Hepatocyte (in vitro differentiated cells): ENCODE data around the gene KRCC1. TPM values are rescaled to one million over a fixed set of nuclear protein-coding genes. Genes with fewer than 3 reads are reported as not detected.

ENCODE experiments used
- DNase-seq: peaks from one replicate; pipeline ENCODE4 v3.0.0-alpha.2; 2016; ENCODE audit warnings: low spot score
- H2AFZ ChIP-seq: fragments of 200-600 bp; sonication (generic); 2 replicates; pipeline ENCODE4 v1.6.0; 2016; ENCODE audit warnings: antibody characterized with exemption, mild to moderate bottlenecking
- H3K27ac ChIP-seq: fragments of 200-600 bp; sonication (generic); 2 replicates; pipeline ENCODE4 v1.5.1; 2016; ENCODE audit warnings: mild to moderate bottlenecking
- H3K27me3 ChIP-seq: fragments of 200-600 bp; sonication (generic); 2 replicates; pipeline ENCODE4 v1.6.1; 2016
- H3K36me3 ChIP-seq: fragments of 200-600 bp; sonication (generic); replicated peaks from 2 replicates; pipeline ENCODE4 v1.5.1; 2016; ENCODE audit warnings: low read depth; ENCODE audit not compliant: insufficient read depth
- H3K4me1 ChIP-seq: fragments of 200-600 bp; sonication (generic); 2 replicates; pipeline ENCODE4 v1.5.1; 2016; ENCODE audit warnings: mild to moderate bottlenecking, moderate library complexity; ENCODE audit not compliant: insufficient read depth
- H3K4me2 ChIP-seq: fragments of 200-600 bp; sonication (generic); 2 replicates; pipeline ENCODE4 v1.6.0; 2016
- H3K4me3 ChIP-seq: fragments of 200-600 bp; sonication (generic); 2 replicates; pipeline ENCODE4 v1.5.1; 2016; ENCODE audit warnings: mild to moderate bottlenecking
- H3K79me2 ChIP-seq: fragments of 200-600 bp; sonication (generic); 2 replicates; pipeline ENCODE4 v1.6.0; 2017; ENCODE audit warnings: mild to moderate bottlenecking
- H3K9me2 ChIP-seq: fragments of 200-600 bp; sonication (generic); replicated peaks from 2 replicates; pipeline ENCODE4 v1.6.0; 2017; ENCODE audit warnings: mild to moderate bottlenecking; ENCODE audit not compliant: insufficient read depth
- H3K9me3 ChIP-seq: fragments of 200-600 bp; sonication (generic); 2 replicates; pipeline ENCODE4 v1.5.1; 2016; ENCODE audit warnings: low read depth, mild to moderate bottlenecking
- H4K20me1 ChIP-seq: fragments of 200-600 bp; sonication (generic); 2 replicates; pipeline ENCODE4 v1.6.0; 2016; ENCODE audit warnings: mild to moderate bottlenecking; ENCODE audit not compliant: insufficient read depth, poor library complexity, severe bottlenecking
- EZH2 ChIP-seq: fragments of 200-600 bp; sonication (generic); IDR thresholded peaks from 2 replicates; pipeline ENCODE4 v1.6.1; 2016; ENCODE audit warnings: antibody characterized with exemption, mild to moderate bottlenecking, borderline replicate concordance
- EZH2phosphoT487 ChIP-seq: fragments of 200-600 bp; sonication (generic); IDR thresholded peaks from one replicate; pipeline ENCODE4 v1.6.1; 2018; ENCODE audit warnings: antibody characterized with exemption, mild to moderate bottlenecking, low read depth, moderate library complexity; ENCODE audit not compliant: unreplicated experiment, severe bottlenecking
- WGBS: methylation state at CpG from one replicate; pipeline ENCODE4 v1.1.6; 2016; ENCODE audit warnings: low lambda C conversion rate; ENCODE audit errors: missing lambda C conversion rate; 5-methylcytosine and 5-hydroxymethylcytosine counted together
- polyA plus RNA-seq: library from polyadenylated mRNA; unstranded; fragments of >200 nt; fragmentation: Nextera tagmentation; extraction: Ambion mirVana; gene quantifications from 2 replicates; pipeline ENCODE4 v1.2.1, GENCODE V29; 2016
- total RNA-seq: library from RNA; depleted of rRNA; stranded (reverse); fragments of >200 nt; gene quantifications from 2 replicates; pipeline ENCODE4 v1.2.3, GENCODE V29; 2014
- TF ChIP-seq, protein P1 (sequence below): fragments of 200-600 bp; sonication (generic); IDR thresholded peaks from 2 replicates; pipeline ENCODE4 v1.5.1; 2016; ENCODE audit warnings: antibody characterized with exemption, mild to moderate bottlenecking; ENCODE audit not compliant: poor library complexity

The KRCC1 gene
- total and polyA plus RNA-seq, 2 experiments from 2014 or later: 18.3 to 30.9 TPM

DNA sequence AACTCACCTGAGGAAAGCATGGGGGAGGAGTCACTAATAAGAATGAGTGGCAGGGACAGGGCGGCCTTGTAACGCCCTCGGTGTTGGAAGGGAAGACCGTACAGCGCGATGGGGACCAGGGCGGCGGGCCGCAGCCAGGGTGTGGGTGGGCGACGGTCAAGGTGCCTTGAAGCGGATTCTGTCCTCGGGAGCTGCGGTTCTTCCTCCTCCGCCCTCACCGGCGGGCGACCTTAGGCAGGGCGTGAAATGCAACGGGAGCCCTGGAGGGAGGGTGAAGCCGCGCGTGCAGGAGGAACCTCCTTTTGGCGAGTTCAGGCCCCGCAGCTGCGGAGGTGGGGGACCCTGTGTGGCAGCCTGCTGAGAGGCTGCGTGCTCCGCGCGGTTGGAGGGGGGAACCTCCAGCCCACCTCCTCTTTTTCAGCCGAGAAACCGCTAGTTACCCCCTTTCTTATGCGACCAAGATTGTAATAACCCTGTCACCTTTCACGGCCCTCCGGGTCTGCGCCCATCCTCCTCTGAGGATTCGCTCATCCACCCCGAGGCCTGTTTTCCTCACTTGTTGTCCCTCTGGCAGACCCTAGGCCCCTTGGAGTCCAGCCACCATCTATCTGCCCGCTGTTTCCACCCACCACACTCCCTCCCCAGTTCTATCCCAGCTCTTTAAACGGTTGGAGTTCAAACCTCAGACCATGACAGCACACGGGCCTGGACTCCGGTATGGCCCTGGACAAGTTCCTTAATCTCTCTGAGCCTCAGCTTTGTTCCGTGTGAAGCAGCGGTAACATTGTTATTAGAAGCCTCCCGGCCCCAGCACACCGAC, 38.4 kb downstream of the KRCC1 start:
- H3K36me3 ChIP-seq: no peaks in the 10 kb centered on the region
- H3K4me2 ChIP-seq: peak overlapping the region; percentile 77
- no peaks in the 10 kb centered on the region for H4K20me1 ChIP-seq
- peak overlapping the region; percentile 80 for H2AFZ ChIP-seq
- H3K79me2 ChIP-seq: no peaks in the 10 kb centered on the region
- no peaks in the 10 kb centered on the region for H3K9me2 ChIP-seq
- 23% methylated on average over 41 of the region's 46 CpGs for WGBS
- peaks cover 5% of the 10 kb centered on the region for H3K4me1 ChIP-seq
- TF ChIP-seq, protein P1, sequence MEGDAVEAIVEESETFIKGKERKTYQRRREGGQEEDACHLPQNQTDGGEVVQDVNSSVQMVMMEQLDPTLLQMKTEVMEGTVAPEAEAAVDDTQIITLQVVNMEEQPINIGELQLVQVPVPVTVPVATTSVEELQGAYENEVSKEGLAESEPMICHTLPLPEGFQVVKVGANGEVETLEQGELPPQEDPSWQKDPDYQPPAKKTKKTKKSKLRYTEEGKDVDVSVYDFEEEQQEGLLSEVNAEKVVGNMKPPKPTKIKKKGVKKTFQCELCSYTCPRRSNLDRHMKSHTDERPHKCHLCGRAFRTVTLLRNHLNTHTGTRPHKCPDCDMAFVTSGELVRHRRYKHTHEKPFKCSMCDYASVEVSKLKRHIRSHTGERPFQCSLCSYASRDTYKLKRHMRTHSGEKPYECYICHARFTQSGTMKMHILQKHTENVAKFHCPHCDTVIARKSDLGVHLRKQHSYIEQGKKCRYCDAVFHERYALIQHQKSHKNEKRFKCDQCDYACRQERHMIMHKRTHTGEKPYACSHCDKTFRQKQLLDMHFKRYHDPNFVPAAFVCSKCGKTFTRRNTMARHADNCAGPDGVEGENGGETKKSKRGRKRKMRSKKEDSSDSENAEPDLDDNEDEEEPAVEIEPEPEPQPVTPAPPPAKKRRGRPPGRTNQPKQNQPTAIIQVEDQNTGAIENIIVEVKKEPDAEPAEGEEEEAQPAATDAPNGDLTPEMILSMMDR: no peak
- TF ChIP-seq EZH2 (no peak), EZH2phosphoT487 (no peak)
- H3K9me3 ChIP-seq: no peaks in the 10 kb centered on the region
- peak overlapping the region; percentile 59 for H3K4me3 ChIP-seq
- H3K27ac ChIP-seq: peak overlapping the region; percentile 88
- H3K27me3 ChIP-seq: no peaks in the 10 kb centered on the region
- peak; percentile 80 for DNase-seq

DNA sequence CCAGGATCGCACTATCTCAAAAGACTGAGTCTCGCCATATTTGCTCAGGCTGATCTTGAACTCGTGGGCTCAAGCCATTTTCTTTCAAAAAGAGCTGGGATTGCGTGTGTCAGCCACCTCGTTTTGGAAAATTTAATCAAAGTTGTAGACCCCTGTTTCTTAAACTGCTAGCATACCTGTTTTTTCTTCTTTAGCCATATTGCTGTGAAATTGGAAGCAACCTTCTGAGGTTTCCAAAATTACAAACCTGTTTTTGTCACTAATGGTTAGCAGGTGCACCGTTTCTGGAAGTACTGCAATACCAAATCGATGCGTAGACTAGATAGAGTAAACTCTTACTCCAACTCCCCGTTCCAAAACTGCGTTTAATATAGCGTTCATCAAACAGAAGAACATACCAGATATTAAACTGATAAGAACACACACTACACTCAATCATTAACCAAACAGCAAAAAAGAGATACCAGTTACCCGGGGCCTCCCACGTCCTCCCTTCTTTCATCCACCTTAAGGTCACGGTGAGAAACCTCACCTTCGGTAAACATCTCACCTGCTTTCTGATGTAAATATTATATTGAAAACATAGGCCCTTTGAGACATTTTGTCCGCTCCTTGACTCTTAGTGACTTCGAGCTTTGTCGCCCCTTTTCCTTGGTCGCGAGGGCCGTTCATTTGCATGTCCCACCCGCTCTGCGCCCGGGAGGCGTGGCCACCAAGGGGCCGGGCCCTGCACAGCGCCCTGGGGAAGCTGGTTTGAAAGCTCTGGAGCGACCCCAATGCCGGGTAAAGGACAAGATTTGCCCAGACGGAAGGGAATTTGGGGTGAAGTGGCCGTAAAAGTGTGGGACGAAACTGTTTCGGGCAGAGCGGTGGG, 39.3 kb downstream of the KRCC1 start, which contains the start of gene RNU2-63P:
Gene RNU2-63P (minus strand): TSS at position 462 of the 874 bp plus-strand sequence.
- H3K4me3 ChIP-seq: peak within 1 kb of the TSS; percentile 59
- H3K9me3 ChIP-seq: no peaks in the 10 kb centered on the region
- H3K79me2 ChIP-seq: no peaks in the 10 kb centered on the region
- no peaks in the 10 kb centered on the region for H4K20me1 ChIP-seq
- 4% methylated on average over 34 of the region's 34 CpGs for WGBS
- no peaks in the 10 kb centered on the region for H3K27me3 ChIP-seq
- H3K27ac ChIP-seq: peak within 1 kb of the TSS; percentile 88
- H3K9me2 ChIP-seq: no peaks in the 10 kb centered on the region
- peaks cover 5% of the 10 kb centered on the region for H3K4me1 ChIP-seq
- H2AFZ ChIP-seq: peak within 1 kb of the TSS; percentile 80
- no peaks in the 10 kb centered on the region for H3K36me3 ChIP-seq
- TF ChIP-seq EZH2phosphoT487 (no peak), EZH2 (no peak)
- TF ChIP-seq, protein P1: no peak
- DNase-seq: peak; percentile 89
- peak within 1 kb of the TSS; percentile 77 for H3K4me2 ChIP-seq

DNA sequence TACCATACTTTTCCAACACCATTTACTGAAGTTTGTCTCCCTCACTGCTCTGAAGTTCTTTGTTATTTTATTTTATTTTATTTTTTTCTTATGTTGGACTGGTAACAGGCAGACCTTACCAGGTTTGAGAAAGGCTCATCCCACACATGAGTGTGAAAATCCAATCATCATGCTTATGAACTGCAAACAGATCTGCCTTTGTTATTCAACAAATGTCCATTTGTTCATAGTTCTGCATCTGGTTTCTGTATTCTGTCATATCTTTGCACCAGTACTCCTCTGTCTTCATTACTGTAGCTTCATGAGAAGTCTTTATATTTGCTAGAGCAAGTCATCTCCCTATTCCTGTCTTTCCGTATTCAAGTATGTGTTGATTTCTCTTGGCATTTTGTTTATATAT, 44.6 kb downstream of the KRCC1 start:
- DNase-seq: no peak
- no peak overlapping the region for H2AFZ ChIP-seq
- no peak for TF ChIP-seq EZH2phosphoT487
- TF ChIP-seq EZH2: no peak
- TF ChIP-seq, protein P1: no peak

More for the DNA sequence above, 44.6 kb downstream of the KRCC1 start:
- no peaks in the 10 kb centered on the region for H3K27me3 ChIP-seq
- H3K9me3 ChIP-seq: no peaks in the 10 kb centered on the region
- no peak overlapping the region for H3K27ac ChIP-seq
- no peak overlapping the region for H3K4me2 ChIP-seq
- no peaks in the 10 kb centered on the region for H3K9me2 ChIP-seq
- no peaks in the 10 kb centered on the region for H3K79me2 ChIP-seq
- no peak overlapping the region for H3K4me3 ChIP-seq
- H3K4me1 ChIP-seq: no peaks in the 10 kb centered on the region
- no peaks in the 10 kb centered on the region for H4K20me1 ChIP-seq
- H3K36me3 ChIP-seq: no peaks in the 10 kb centered on the region
- 68% methylated on average over 1 of the region's 1 CpG for WGBS
